Kidney tubule cell (primary cell): ENCODE data around the gene SERPING1.
A peak's percentile ranks its signal among the peaks of the same experiment; 100 is the strongest.

Experiments used
- DNase-seq: peaks from one replicate; pipeline ENCODE4 v3.0.0-alpha.2; 2018; ENCODE audit warnings: low spot score

Gene SERPING1

GRCh38 chr11:57597916-57598830 is 688 bp downstream of the SERPING1 start:
- peak; percentile 50 for DNase-seq

GRCh38 chr11:57598831-57599155 is 1.3 kb downstream of the SERPING1 start:
- peak; percentile 72 for DNase-seq

GRCh38 chr11:57599381-57599780 is 1.9 kb downstream of the SERPING1 start:
- peak; percentile 47 for DNase-seq

GRCh38 chr11:57601297-57601696 is 3.8 kb downstream of the SERPING1 start:
- DNase-seq = no peak

DNA sequence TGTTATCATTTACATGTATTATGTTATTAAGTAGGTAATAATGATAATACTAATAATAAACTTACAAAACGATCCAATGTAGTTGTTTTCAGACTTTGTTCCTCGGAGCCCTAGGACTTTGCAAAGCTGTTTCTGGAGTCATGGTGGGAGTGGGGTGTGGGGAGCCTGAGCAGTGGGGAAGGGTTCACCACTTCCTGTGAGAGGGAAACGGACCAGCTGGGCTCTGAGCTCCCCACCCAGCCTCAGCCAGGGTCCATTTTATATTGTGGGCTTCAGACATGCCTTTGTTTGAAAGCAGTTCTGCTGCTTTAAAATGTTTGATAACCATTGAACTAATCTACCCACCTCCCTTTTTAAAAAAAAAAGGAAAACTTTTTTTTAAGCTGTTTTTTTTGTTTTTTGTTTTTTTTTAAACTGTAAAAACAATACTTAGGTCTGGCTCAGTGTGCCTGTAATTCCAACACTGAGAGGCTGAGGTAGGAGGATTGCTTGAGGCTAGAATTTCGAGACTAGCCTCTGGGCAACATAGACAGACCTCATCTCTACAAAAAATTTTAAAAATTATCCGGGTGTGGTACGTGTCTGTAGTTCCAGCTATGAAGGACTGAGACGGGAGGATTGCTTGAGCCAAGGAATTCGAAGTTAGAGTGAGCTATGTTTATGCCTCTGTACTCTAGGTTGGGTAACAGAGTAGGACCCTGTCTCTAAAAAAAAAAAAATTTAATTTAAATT is 7.0 kb downstream of the SERPING1 start:
- no peak for DNase-seq

- DNase-seq = no peak
These were observed 7.5 kb downstream of the SERPING1 start for GRCh38 chr11:57605028-57605420.

DNA sequence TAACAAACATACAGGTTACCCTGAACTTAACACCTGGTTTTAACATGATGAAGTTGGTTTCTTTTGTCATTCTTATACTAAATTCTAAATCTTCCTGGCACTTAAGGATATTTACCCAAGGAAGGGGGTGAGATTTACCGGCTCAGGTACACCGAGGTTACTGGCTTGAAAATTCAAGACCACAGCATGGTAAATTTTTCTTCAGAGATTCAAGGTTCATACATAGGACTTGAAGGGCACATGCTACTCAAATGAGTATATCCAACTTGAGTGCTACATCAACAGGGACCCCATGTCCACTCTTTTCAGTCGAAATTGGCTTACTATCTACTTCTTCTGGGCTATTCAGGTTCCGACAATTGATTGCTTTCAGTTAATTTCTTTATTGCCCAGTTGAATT is 12.7 kb downstream of the SERPING1 start:
- no peak for DNase-seq

DNA sequence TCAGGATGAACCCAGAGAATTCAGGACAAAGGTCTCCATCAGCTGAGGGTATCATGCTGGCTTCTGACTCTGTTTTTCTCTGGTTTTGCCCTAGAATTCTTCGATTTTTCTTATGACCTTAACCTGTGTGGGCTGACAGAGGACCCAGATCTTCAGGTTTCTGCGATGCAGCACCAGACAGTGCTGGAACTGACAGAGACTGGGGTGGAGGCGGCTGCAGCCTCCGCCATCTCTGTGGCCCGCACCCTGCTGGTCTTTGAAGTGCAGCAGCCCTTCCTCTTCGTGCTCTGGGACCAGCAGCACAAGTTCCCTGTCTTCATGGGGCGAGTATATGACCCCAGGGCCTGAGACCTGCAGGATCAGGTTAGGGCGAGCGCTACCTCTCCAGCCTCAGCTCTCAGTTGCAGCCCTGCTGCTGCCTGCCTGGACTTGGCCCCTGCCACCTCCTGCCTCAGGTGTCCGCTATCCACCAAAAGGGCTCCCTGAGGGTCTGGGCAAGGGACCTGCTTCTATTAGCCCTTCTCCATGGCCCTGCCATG is 16.8 kb downstream of the SERPING1 start:
- no peak for DNase-seq

- DNase-seq = no peak
These were observed 17.8 kb downstream of the SERPING1 start for GRCh38 chr11:57615308-57615707.

- DNase-seq = no peak
These were observed 19.1 kb downstream of the SERPING1 start for GRCh38 chr11:57616595-57616994.

GRCh38 chr11:57618438-57618837 is 21.0 kb downstream of the SERPING1 start:
- DNase-seq = no peak

- no peak for DNase-seq
These were observed 21.8 kb downstream of the SERPING1 start for GRCh38 chr11:57619331-57619730.

- no peak for DNase-seq
These were observed 23.0 kb downstream of the SERPING1 start for GRCh38 chr11:57620467-57620866.

DNA sequence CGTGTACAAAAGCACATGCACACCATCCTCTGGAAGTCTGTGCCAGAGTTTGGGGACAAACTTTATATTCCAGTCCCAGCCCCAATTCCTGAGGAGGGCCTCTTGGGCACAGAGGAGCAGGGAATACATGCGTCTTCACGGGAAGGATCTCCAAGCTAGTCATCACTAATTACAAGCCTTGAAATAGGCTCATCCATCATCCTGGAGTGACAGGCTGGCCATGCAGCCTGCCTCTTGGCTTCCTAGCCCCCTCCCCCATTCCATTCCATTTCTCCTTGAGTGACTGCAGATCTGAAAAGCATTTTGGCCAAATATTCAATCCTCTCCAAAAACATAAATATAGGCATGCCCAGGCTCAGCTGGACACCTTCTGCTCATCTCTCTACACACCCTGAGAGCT is 24.8 kb downstream of the SERPING1 start:
- no peak for DNase-seq

DNA sequence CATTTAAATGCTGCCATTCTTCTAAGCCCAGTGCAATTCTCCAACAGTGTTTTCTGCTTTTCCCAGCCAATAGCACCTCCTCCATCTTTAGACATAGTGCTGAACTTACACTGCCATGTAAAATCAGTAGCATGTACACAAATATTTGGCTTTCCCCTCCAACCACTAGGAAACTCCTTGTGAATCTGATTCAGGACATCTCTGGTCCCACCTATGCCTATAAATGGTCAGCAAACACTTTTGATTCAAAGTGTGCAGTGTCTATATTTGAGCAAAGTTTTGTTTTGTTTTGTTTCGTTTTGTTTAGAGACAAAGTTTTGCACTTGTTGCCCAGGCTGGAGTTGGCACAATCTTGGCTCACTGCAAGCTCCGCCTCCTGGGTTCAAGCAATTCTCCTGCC is 27.4 kb downstream of the SERPING1 start:
- no peak for DNase-seq

- DNase-seq = no peak
These were observed 29.4 kb downstream of the SERPING1 start for GRCh38 chr11:57626895-57627294.

DNA sequence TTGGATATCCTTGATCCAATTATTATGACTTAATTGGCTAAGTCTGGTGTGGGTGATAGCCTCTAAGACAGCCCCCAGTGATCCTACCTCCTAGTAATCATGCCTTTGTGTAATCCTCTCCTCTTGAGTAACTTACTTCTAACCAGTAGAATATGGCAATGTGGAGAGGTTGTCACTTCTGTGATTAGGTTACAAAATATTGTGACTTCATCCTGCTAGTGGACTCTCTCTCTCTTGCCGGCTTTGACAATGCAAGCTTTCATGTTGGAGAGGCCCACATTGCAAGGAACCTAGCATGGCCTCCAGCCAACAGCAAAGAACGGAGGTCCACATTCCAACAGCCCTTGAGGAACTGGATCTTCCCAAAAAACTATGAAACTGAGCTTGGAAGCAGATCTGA is 32.7 kb downstream of the SERPING1 start:
- no peak for DNase-seq

DNA sequence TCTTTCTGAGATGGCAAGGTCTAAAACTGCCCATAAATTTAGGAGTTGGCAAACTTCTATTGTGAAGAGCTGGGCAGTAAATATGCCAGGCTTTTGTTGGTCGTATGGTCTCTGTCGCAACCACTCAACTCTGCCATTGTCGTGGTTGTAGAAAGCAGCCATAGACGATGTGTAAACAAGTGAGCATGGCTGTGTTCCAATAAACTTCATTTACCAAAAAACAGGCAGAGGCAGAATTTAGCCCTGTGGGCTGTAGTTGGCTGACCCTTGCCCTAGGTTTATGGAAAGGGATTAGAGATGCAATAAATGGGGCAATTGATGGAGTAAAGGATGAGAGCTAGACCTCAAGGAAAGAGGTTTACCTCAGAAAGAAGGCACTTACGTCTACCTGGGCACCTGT is 34.6 kb downstream of the SERPING1 start:
- no peak for DNase-seq

DNA sequence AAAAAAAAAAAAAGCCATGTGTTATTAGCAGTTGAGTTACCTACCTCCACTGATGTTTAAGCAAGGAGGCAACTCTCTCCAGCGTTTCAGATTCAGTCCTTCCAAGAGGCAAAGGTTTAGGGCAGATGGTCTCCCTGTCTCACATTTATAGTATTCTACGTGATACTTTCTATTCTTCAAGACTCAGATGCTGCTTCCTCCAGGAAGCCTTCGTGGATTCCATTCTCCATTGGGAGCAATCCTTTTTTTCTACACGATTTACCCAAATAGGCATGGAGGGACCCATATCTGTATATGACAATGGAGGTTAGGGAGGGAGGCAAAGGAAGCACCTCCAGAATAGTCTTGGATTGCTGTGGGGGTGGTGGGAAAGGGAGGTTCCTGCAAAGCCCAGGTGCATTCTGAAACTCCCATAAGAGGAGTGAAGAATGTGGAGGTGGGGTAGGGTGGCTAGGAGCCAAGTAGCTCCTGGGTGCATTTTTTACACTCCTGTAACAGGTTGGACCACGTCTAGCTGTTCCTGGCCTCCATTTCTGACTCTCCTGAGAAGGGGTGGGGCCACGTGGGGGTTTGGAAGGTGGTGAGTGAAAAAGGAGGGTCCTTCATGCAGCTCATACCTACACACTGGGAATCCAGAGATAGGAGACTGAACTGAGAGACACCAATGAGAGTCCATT is 36.0 kb downstream of the SERPING1 start:
- no peak for DNase-seq

DNA sequence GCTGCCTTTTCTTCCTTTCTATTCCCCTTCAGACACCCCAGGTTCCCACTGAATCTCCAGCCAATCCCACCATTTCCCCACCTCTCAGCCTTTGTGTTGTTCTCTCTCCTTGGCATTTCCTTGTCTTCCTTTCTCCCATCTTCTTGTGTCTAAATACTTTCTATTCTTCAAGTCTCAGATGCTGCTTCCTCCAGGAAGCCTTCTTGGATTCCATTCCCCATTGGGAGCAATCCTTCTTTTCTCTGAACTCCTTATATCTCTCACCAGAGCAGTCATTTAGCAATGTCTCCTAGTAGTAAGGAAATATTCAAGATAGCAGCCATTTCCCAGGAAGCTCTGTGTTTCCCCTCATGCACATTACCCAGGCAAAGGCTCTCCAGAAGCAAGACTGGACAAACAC is 36.8 kb downstream of the SERPING1 start:
- DNase-seq = no peak

DNA sequence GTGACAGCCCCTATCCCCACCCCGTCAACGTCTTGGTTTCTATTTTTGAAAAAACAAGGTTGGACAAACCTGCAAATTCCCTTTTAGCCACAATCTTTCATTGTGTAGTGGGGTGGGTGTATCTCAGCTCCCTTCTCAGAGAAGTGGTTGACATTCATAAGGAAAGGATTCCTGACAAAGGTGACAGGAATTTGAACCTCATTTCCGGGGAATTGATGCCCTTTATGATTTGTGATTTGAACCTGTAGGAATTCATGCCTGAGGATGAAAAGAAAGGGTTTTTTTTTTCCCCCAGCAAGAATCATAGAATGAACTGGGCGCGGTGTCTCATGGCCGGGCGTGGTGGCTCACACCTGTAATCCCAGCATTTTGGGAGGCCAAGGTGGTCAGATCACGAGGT is 37.8 kb downstream of the SERPING1 start:
- DNase-seq = no peak

- DNase-seq = no peak
These were observed 40.1 kb downstream of the SERPING1 start for GRCh38 chr11:57637626-57638004.
